OCI-M2 (cell line): ENCODE results near the gene GSTCD.
"Not testable (repeated sequence)": the region's sequence is repeated elsewhere in the genome, so short reads cannot be mapped to it uniquely, and the experiment has no call there.

Experiments
- DNase-seq: peaks from one replicate; lab custom pipeline; 2025; ENCODE audit not compliant: unreplicated experiment; lab: John Stamatoyannopoulos, UW

GSTCD gene

GRCh38 chr4:105715692-105716278 lies 7.2 kb downstream of the GSTCD start:
- DNase-seq = no peak

GRCh38 chr4:105719204-105719603 lies 10.6 kb downstream of the GSTCD start:
- no peak for DNase-seq

GRCh38 chr4:105725623-105726022 lies 17.0 kb downstream of the GSTCD start:
- no peak for DNase-seq

- DNase-seq = not testable (repeated sequence)
Observed at GRCh38 chr4:105729895-105730294, 21.3 kb downstream of the GSTCD start.

- not testable (repeated sequence) for DNase-seq
Observed at GRCh38 chr4:105735217-105735616, 26.6 kb downstream of the GSTCD start.

GRCh38 chr4:105741548-105741947 lies 33.0 kb downstream of the GSTCD start:
- no peak for DNase-seq

GRCh38 chr4:105748222-105748621 lies 39.6 kb downstream of the GSTCD start:
- DNase-seq = no peak

- no peak for DNase-seq
Observed at GRCh38 chr4:105751718-105752299, 43.2 kb downstream of the GSTCD start.

GRCh38 chr4:105753361-105753760 lies 44.8 kb downstream of the GSTCD start:
- no peak for DNase-seq

GRCh38 chr4:105755375-105755774 lies 46.8 kb downstream of the GSTCD start:
- no peak for DNase-seq

GRCh38 chr4:105758958-105759357 lies 50.4 kb downstream of the GSTCD start:
- DNase-seq = no peak

GRCh38 chr4:105765690-105766407 lies 57.3 kb downstream of the GSTCD start:
- peak; percentile 21 for DNase-seq

- no peak for DNase-seq
Observed at GRCh38 chr4:105767579-105767978, 59.0 kb downstream of the GSTCD start.

GRCh38 chr4:105770524-105770923 lies 61.9 kb downstream of the GSTCD start:
- not testable (repeated sequence) for DNase-seq

- DNase-seq = not testable (repeated sequence)
Observed at GRCh38 chr4:105772065-105772464, 63.5 kb downstream of the GSTCD start.

GRCh38 chr4:105775760-105776415 lies 67.3 kb downstream of the GSTCD start:
- not testable (repeated sequence) for DNase-seq

GRCh38 chr4:105780176-105780575 lies 71.6 kb downstream of the GSTCD start:
- no peak for DNase-seq

- DNase-seq = no peak
Observed at GRCh38 chr4:105784761-105785160, 76.2 kb downstream of the GSTCD start.

GRCh38 chr4:105785792-105786191 lies 77.2 kb downstream of the GSTCD start:
- no peak for DNase-seq

GRCh38 chr4:105786748-105787147 lies 78.2 kb downstream of the GSTCD start:
- DNase-seq = no peak

- DNase-seq = no peak
Observed at GRCh38 chr4:105797225-105797624, 88.6 kb downstream of the GSTCD start.
